HCT116 (cell line): ENCODE measurements around the gene CFAP46. TPM values are rescaled to one million over a fixed set of nuclear protein-coding genes. Genes with fewer than 3 reads are reported as not detected.

Experiments used
- ATAC-seq: fragments of 200-7000 bp; cut with Tn5 transposase; 2 replicates; pipeline ENCODE4 v1.9.1; 2020; ENCODE audit warnings: mild to moderate bottlenecking, moderate library complexity
- BruUV-seq: library from RNA; stranded (reverse); fragments of 400-500 nt; replicated peaks from 2 replicates; lab custom pipeline; 2021; lab: Mats Ljungman, UMichigan
- CTCF ChIA-PET: fragments of 300-600 bp; sonication (Branson Sonifier 250); formaldehyde crosslinking; loops from one replicate; lab custom pipeline; 2021; ENCODE audit warnings: antibody characterized with exemption; lab: Charles Lee
- POLR2A ChIA-PET: fragments of 300-600, 350-600 bp; sonication (Branson Sonifier 250); formaldehyde crosslinking; loops from one replicate; lab custom pipeline; 2021; ENCODE audit warnings: antibody characterized with exemption; lab: Charles Lee
- RAD21 ChIA-PET, 2 experiments: fragments of 300-600 bp; sonication (Branson Sonifier 250); formaldehyde crosslinking; loops; one replicate each; lab custom pipeline; 2023; ENCODE audit warnings: low total read pairs in 2 of 2; ENCODE audit not compliant: uncharacterized antibody in 2 of 2, unreplicated experiment in 2 of 2, low non-redundant PET in 1 of 2; lab: Charles Lee
- DNase-seq: peaks from one replicate; pipeline ENCODE4 v3.0.0-alpha.2; 2010; ENCODE audit warnings: low read depth, low spot score
- H2AFZ ChIP-seq: fragments of 200-600 bp; shearing (Covaris generic), sonication (generic); 2 replicates; pipeline ENCODE4 v1.6.1; 2017; ENCODE audit warnings: low read depth, mixed run types, mixed read lengths, antibody characterized with exemption, low read length; ENCODE audit not compliant: poor library complexity, severe bottlenecking
- H3K27ac ChIP-seq: 2 replicates; pipeline ENCODE4 v1.5.1; 2012; ENCODE audit warnings: low read depth, low read length
- H3K27me3 ChIP-seq: fragments of 200-600 bp; sonication (generic); 2 replicates; pipeline ENCODE4 v1.6.1; 2016; ENCODE audit warnings: mixed run types, low read length, mixed read lengths; ENCODE audit not compliant: insufficient read depth
- H3K36me3 ChIP-seq, 2 experiments: fragments of 200-500 bp in 1 of 2; fragments of 200-600 bp in 1 of 2; sonication (Bioruptor generic) in 1 of 2; sonication (generic) in 1 of 2; 2 replicates each; pipeline versions ENCODE4 v1.5.1 to v1.6.1; 2014 to 2016; ENCODE audit warnings: low read length in 2 of 2, inconsistent platforms in 1 of 2, mixed read lengths in 1 of 2, mixed run types in 1 of 2; ENCODE audit not compliant: insufficient read depth in 2 of 2, control insufficient read depth in 1 of 2
- H3K4me1 ChIP-seq, 2 experiments: fragments of 200-600 bp in 1 of 2; sonication (generic) in 1 of 2; 2 replicates each; pipeline versions ENCODE4 v1.5.1 to v1.6.1; 2012 to 2017; ENCODE audit warnings: low read length in 2 of 2, inconsistent platforms in 1 of 2, mild to moderate bottlenecking in 1 of 2, mixed read lengths in 1 of 2, mixed run types in 1 of 2, moderate library complexity in 1 of 2; ENCODE audit not compliant: insufficient read depth in 2 of 2, control insufficient read depth in 1 of 2
- H3K4me2 ChIP-seq: fragments of 200-600 bp; sonication (generic); 2 replicates; pipeline ENCODE4 v1.6.1; 2017; ENCODE audit warnings: mixed run types, low read length, mixed read lengths
- H3K4me3 ChIP-seq, 2 experiments: fragments of 200-600 bp in 1 of 2; sonication (generic) in 1 of 2; replicated peaks in 1 of 2; 2 replicates each; pipeline ENCODE4 v1.5.1; 2011 to 2016; ENCODE audit warnings: low read length in 2 of 2, control low read depth in 1 of 2, low read depth in 1 of 2, mild to moderate bottlenecking in 1 of 2, mixed read lengths in 1 of 2, mixed run types in 1 of 2
- H3K79me2 ChIP-seq: fragments of 200-600 bp; sonication (generic); 2 replicates; pipeline ENCODE4 v1.6.1; 2017; ENCODE audit warnings: mild to moderate bottlenecking, mixed run types, low read length, moderate library complexity, mixed read lengths; ENCODE audit not compliant: insufficient read depth
- H3K9ac ChIP-seq: fragments of 200-600 bp; sonication (generic); 2 replicates; pipeline ENCODE4 v1.6.1; 2016; ENCODE audit warnings: low read length, mixed read lengths
- H3K9me2 ChIP-seq: fragments of 200-600 bp; sonication (generic), shearing (Covaris generic); 2 replicates; pipeline ENCODE4 v1.6.1; 2017; ENCODE audit warnings: mixed run types, mild to moderate bottlenecking, moderate library complexity; ENCODE audit not compliant: insufficient read depth
- H3K9me3 ChIP-seq, 2 experiments: fragments of 200-500 bp in 1 of 2; fragments of 200-600 bp in 1 of 2; sonication (Bioruptor generic) in 1 of 2; sonication (generic) in 1 of 2; 2 replicates each; pipeline ENCODE4 v1.6.1; 2014 to 2017; ENCODE audit warnings: low read length in 2 of 2, mixed read lengths in 2 of 2, inconsistent platforms in 1 of 2, low read depth in 1 of 2, mild to moderate bottlenecking in 1 of 2, mixed run types in 1 of 2, moderate library complexity in 1 of 2; ENCODE audit not compliant: control insufficient read depth in 1 of 2, insufficient read depth in 1 of 2
- H4K20me1 ChIP-seq: fragments of 200-600 bp; sonication (generic), shearing (Covaris generic); 2 replicates; pipeline ENCODE4 v1.6.1; 2017; ENCODE audit warnings: mixed run types, mild to moderate bottlenecking, moderate library complexity; ENCODE audit not compliant: insufficient read depth
- CBX3 ChIP-seq: IDR thresholded peaks from 2 replicates; pipeline ENCODE4 v1.6.1; 2012; ENCODE audit warnings: low read depth
- CTCF ChIP-seq, 3 experiments: fragments of 200-600 bp in 1 of 3; sonication (generic) in 1 of 3; IDR thresholded peaks in 2 of 3; conservative IDR thresholded peaks in 1 of 3; 2 replicates each; pipeline ENCODE4 v1.5.1; 2012 to 2017; ENCODE audit warnings: low read depth in 2 of 3, low read length in 2 of 3, antibody characterized with exemption in 1 of 3, borderline replicate concordance in 1 of 3, control low read depth in 1 of 3, mild to moderate bottlenecking in 1 of 3, mixed read lengths in 1 of 3, mixed run types in 1 of 3, moderate library complexity in 1 of 3; ENCODE audit not compliant: insufficient read depth in 1 of 3
- EGR1 ChIP-seq: IDR thresholded peaks from 2 replicates; pipeline ENCODE4 v1.6.1; 2012; ENCODE audit warnings: low read depth
- ELF1 ChIP-seq: IDR thresholded peaks from 2 replicates; pipeline ENCODE4 v1.6.1; 2012; ENCODE audit warnings: low read depth, borderline replicate concordance
- EZH2 ChIP-seq: fragments of 200-600 bp; sonication (generic); IDR thresholded peaks from 2 replicates; pipeline ENCODE4 v1.6.1; 2017; ENCODE audit warnings: antibody characterized with exemption, mixed run types
- EZH2phosphoT487 ChIP-seq: fragments of 200-600 bp; IDR thresholded peaks from 2 replicates; pipeline ENCODE4 v1.6.1; 2018; ENCODE audit warnings: antibody characterized with exemption, borderline replicate concordance
- FOSL1 ChIP-seq: IDR thresholded peaks from 2 replicates; pipeline ENCODE4 v1.6.1; 2012; ENCODE audit warnings: low read depth
- JUND ChIP-seq: IDR thresholded peaks from 2 replicates; pipeline ENCODE4 v1.6.1; 2012
- POLR2A ChIP-seq: IDR thresholded peaks from 2 replicates; pipeline ENCODE4 v1.7.0; 2011; ENCODE audit warnings: borderline replicate concordance; ENCODE audit not compliant: insufficient read depth, insufficient read length; ENCODE audit errors: extremely low read depth
- POLR2AphosphoS5 ChIP-seq: IDR thresholded peaks from 2 replicates; pipeline ENCODE4 v1.6.1; 2011; ENCODE audit warnings: mild to moderate bottlenecking, low read depth, low read length, moderate library complexity
- RAD21 ChIP-seq: IDR thresholded peaks from 2 replicates; pipeline ENCODE4 v1.6.1; 2012; ENCODE audit warnings: low read depth, mild to moderate bottlenecking
- REST ChIP-seq: IDR thresholded peaks from 2 replicates; pipeline ENCODE4 v1.6.1; 2012; ENCODE audit warnings: low read depth
- SP1 ChIP-seq: IDR thresholded peaks from 2 replicates; pipeline ENCODE4 v1.6.1; 2012; ENCODE audit warnings: low read depth
- TCF7L2 ChIP-seq: IDR thresholded peaks from 2 replicates; pipeline ENCODE4 v1.7.0; 2011; ENCODE audit warnings: borderline replicate concordance, inconsistent platforms; ENCODE audit not compliant: insufficient read depth, insufficient read length; ENCODE audit errors: extremely low read depth
- YY1 ChIP-seq: IDR thresholded peaks from 2 replicates; pipeline ENCODE4 v1.6.1; 2011; ENCODE audit warnings: low read length, low read depth, moderate library complexity, mild to moderate bottlenecking; ENCODE audit not compliant: insufficient replicate concordance; ENCODE audit errors: extremely low read depth
- ZBTB33 ChIP-seq: IDR thresholded peaks from 2 replicates; pipeline ENCODE4 v1.6.1; 2011; ENCODE audit warnings: mild to moderate bottlenecking, low read length, moderate library complexity; ENCODE audit not compliant: insufficient replicate concordance; ENCODE audit errors: extremely low read depth
- ZFX ChIP-seq: fragments of 450-650 bp; IDR thresholded peaks from 2 replicates; pipeline ENCODE4 v1.6.1; 2017
- ZNF274 ChIP-seq: fragments of 200-500 bp; sonication (Bioruptor generic); IDR thresholded peaks from 2 replicates; pipeline ENCODE4 v1.6.1; 2014; ENCODE audit warnings: mild to moderate bottlenecking, low read depth, low read length, inconsistent platforms
- intact Hi-C: fragments of 100-400 bp; cut with micrococcal nuclease; formaldehyde crosslinking; loops from 2 replicates; pipeline ENCODE4 v1.10.0; 2022
- total RNA-seq: library from RNA; stranded (reverse); gene quantifications from one replicate; pipeline ENCODE4 v1.2.1, GENCODE V29; 2021; ENCODE audit not compliant: unreplicated experiment
- TF ChIP-seq, protein P1 (sequence below): IDR thresholded peaks from 2 replicates; pipeline ENCODE4 v1.6.1; 2012
- TF ChIP-seq, protein P2 (sequence below): IDR thresholded peaks from 2 replicates; pipeline ENCODE4 v1.6.1; 2012

CFAP46 gene
- total RNA-seq, 1 experiment from 2014 or later, result 1.4 TPM

DNA sequence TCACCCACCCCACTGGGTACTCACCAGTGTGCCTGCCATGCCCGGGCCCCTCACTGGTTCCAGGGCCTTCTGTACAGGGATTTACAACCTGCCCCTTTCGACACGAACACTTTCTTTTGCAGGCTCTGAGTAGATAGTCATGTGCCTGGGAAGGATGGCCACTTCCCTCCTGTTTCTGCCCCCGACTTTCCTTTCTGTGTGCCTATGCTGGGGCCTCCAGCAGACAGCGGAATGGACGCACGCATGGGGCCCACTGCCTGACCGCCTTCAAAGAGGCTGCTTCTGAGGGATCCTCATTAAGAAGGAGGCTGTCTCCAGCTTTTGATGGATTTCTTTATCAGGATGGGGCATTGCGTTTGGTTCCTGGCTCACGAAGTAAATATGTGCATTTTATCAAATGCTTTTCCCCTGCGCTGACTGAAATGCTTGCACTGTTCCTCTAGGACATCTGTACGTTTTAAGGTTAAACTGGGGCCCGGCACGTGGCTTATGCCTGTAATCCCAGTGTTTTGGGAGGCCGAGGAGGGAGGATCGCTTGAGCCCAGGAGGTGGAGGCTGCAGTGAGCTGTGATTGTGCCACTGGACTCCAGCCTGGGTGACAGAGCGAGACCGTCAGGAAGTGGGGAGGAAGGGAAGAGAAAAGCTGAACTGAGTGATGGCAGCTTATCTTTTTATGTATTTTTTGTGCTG is 127.1 kb downstream of the CFAP46 start:
- H3K9me3 ChIP-seq, result no peaks in the 10 kb centered on the region
- ATAC-seq (no peak), DNase-seq (no peak)
- no TSS peak for BruUV-seq
- no peaks in the 10 kb centered on the region for H3K36me3 ChIP-seq
- H3K27ac ChIP-seq, result no peak overlapping the region
- no peak overlapping the region for H3K4me3 ChIP-seq
- no peaks in the 10 kb centered on the region for H3K9me2 ChIP-seq
- no peak overlapping the region for H2AFZ ChIP-seq
- no peak overlapping the region for H3K9ac ChIP-seq
- intact Hi-C loops, result no loop called here
- no peak overlapping the region for H3K4me2 ChIP-seq
- H3K4me1 ChIP-seq, result no peaks in the 10 kb centered on the region
- no peaks in the 10 kb centered on the region for H3K27me3 ChIP-seq
- no peak for TF ChIP-seq POLR2A
- no peak for TF ChIP-seq FOSL1
- no peak for TF ChIP-seq CBX3
- no peak for TF ChIP-seq ZNF274
- TF ChIP-seq YY1, result no peak
- no peak for TF ChIP-seq CTCF (IDR thresholded peaks at IDR 0.05 in 2 of 3, conservative IDR thresholded peaks at IDR 0.05 in 1 of 3; ENCODE audit: borderline replicate concordance in 1 of 3, insufficient read depth in 1 of 3, low read depth in 2 of 3, low read length in 2 of 3)
- TF ChIP-seq TCF7L2, result no peak
- no peak for TF ChIP-seq JUND
- TF ChIP-seq ZFX, result no peak
- TF ChIP-seq, protein P1, sequence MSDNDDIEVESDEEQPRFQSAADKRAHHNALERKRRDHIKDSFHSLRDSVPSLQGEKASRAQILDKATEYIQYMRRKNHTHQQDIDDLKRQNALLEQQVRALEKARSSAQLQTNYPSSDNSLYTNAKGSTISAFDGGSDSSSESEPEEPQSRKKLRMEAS, result no peak
- no peak for TF ChIP-seq EGR1
- TF ChIP-seq, protein P2, sequence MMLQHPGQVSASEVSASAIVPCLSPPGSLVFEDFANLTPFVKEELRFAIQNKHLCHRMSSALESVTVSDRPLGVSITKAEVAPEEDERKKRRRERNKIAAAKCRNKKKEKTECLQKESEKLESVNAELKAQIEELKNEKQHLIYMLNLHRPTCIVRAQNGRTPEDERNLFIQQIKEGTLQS, result no peak
- TF ChIP-seq ELF1, result no peak
- no peak for TF ChIP-seq POLR2AphosphoS5
- TF ChIP-seq REST, result no peak
- TF ChIP-seq SP1, result no peak
- no peak for TF ChIP-seq EZH2phosphoT487
- TF ChIP-seq EZH2, result no peak
- no peak for TF ChIP-seq ZBTB33
- no peak for TF ChIP-seq RAD21
- ChIA-PET CTCF (no interaction called here), POLR2A (no interaction called here), RAD21 (no interaction called here)
- no peaks in the 10 kb centered on the region for H4K20me1 ChIP-seq
- no peaks in the 10 kb centered on the region for H3K79me2 ChIP-seq
